Adrenal gland (tissue), 5 donors: ENCODE measurements around the gene GABRR2.

ENCODE experiments used
- CTCF ChIP-seq, 6 experiments: fragments of 450-650 bp in 4 of 6; fragments of 200-600 bp in 2 of 6; sonication (generic) in 1 of 6; IDR thresholded peaks; 1 replicate in 5 of 6; 2 replicates in 1 of 6; pipeline versions ENCODE4 v1.5.1 to v1.8.0; 2016 to 2021; ENCODE audit warnings: antibody characterized with exemption in 6 of 6, mild to moderate bottlenecking in 2 of 6, moderate library complexity in 1 of 6
- POLR2A ChIP-seq, 2 donors: fragments of 450-650 bp; IDR thresholded peaks; one replicate each; pipeline ENCODE4 v1.6.1; 2017; ENCODE audit warnings: antibody characterized with exemption in 2 of 2, mild to moderate bottlenecking in 2 of 2, moderate library complexity in 1 of 2
- donor health status: DM: no; HTN: no; CAD: no.

- TF ChIP-seq CTCF (IDR thresholded peaks at IDR 0.05), result no peak
- TF ChIP-seq POLR2A (IDR thresholded peaks at IDR 0.05), result no peak
Measured at GRCh38 chr6:89298680-89299465, 16.2 kb downstream of the GABRR2 start.
